ENCODE data around the gene HOXC4.

Gene HOXC4

DNA sequence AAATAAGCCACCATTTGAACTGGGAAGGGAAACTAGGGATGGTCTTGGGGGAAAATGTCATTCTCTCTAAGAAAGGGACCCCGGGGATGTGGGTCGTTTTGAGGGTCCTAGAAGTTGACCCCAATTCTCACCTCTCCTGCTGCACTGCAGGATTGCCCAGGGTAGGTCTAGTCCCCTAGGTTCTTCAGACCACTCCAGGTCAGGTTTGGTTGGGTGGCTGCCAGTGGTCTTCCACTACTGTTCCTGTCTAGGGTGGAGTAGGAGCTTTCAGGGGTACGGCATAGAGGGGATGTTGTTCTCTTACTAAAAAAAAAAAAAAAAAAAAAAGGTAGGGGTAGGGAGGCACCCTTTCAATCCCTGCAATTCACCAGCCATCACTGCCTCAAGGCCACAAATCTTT, 37.6 kb upstream of the HOXC4 start:
- DNase-seq (ENCODE audit: low read depth) = no peak

DNA sequence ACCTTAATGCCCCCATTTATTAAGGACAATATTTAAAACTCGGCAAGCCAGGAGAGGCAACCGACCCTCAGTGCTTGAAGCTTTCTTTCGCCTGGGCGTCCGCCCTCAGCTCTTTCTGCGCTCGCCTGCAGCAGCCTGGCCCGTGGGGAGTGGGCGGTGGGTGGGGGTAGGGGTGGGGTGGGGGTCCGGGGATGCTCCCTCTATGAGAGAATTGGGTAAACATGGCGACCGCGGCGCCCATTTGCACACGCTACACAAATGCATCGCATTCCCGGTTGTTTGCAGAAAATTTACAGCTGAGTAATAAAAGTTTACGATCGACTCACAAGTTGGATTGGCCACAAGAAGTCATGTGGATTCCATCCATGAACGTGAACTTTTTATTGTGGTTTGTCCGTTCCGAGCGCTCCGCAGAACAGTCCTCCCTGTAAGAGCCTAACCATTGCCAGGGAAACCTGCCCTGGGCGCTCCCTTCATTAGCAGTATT, 37.1 kb upstream of the HOXC4 start:
- DNase-seq (ENCODE audit: low read depth) = no peak

DNA sequence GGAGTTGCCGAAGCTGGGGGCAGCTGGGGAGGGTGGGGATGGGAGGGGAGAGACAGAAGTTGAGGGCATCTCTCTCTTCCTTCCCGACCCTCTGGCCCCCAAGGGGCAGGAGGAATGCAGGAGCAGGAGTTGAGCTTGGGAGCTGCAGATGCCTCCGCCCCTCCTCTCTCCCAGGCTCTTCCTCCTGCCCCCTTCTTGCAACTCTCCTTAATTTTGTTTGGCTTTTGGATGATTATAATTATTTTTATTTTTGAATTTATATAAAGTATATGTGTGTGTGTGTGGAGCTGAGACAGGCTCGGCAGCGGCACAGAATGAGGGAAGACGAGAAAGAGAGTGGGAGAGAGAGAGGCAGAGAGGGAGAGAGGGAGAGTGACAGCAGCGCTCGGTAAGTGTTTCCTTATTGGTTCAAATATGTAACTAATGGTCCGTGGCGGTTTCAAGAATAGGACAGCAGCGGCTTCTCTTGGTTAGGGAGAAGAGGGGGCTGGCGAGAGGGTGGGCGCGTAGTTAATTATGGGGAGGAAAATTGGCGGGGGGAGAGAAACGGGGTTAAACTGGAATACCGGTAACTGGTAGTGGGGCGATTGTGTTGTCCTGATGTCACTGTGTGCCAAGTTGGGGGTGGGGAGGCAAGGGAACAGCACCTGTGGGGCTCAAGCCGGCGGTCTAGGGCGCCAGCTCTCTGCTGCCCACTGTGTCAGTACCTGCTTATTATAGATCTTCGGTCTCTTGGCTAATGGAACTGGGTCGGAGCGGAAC, 36.4 kb upstream of the HOXC4 start:
- no peak for DNase-seq (ENCODE audit: low read depth)

DNA sequence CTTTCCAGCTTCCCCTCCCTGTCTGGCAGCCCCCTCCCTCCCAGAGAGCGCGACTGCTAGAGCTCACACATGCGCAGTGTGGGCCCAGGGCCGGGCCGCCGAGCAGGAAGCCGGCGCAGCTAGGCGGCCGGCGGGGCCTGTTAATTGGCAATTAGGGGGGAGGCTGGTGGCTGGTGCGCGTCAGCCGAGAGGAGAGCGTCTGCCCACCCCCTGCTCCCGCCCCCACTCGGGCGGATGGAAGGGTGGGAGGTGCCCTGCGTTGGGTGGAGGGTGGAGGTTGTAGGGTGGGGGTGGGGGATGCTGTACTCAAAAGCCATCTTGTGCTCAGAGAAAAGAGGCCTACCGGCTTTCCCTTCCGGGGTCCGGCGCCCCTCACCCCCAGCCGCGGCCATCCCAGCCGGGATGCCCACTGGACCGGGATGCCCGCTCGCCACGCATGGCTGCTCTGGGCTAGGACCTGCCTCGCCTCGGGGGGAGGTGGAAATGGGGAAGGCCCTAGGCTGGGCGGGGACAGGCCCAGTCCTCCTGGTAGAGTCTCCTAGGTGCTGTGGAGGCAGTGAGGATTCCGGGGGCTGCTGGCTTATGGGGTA, 35.7 kb upstream of the HOXC4 start:
- DNase-seq (ENCODE audit: low read depth) = no peak

DNA sequence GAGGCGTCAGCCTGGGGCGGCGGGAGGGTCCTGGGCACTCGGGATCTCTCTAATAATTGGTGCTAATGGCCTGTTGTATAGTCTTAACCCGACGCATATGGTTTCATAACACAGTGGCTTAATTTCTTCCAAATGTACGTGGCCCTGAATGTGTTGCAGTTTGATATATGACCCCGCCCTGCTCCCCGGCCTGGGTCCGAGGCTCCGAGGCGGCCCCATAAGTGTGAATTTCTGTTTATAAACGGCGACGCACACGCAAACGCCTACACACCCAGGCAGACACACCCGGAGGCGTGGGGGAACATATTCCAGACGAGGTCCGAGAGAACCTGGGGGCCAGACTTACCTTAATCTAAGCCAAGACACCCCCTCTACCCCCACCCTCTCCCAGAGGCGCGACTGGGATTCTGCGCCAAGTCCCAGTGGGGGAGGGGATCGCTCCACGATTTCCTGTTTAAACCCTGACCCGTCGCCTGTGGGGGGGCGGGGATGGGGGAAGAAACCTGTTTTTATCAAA, 35.1 kb upstream of the HOXC4 start:
- no peak for DNase-seq (ENCODE audit: low read depth)

DNA sequence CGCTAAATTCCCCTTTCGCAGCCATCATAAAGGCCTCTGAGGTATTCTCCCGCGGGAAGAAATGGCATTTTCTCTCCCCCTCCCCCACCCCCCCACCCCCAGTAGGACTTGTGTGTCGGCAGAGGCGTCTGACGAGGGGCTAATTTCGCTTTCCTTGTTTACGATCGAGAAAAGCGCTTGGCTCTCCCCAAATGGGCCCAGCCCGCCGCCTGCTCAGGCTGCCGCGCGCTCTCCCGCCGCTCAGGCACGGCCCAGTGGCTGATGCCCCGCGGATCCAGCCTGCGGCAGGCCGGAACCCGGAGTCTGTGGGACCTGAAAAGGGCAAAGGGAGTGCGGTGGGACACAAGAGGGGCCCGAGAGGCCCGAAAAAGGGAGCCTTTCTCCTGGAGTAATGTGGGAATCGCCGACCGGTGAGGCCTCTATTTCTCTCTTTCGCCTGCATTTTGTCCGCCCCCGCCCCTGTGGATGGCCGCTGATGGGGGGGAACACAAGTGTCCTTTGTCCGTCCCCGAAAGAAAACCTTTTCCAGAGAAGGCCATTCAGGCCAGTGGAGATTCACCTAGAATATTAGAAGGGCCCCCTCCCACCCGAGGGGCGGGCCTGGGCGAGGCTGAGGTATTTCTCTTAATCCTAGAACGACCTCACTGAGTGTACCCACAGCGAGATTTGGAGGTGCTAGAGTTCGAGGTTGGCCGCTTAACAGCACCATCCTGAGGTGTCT, 34.4 kb upstream of the HOXC4 start:
- no peak for DNase-seq (ENCODE audit: low read depth)

DNA sequence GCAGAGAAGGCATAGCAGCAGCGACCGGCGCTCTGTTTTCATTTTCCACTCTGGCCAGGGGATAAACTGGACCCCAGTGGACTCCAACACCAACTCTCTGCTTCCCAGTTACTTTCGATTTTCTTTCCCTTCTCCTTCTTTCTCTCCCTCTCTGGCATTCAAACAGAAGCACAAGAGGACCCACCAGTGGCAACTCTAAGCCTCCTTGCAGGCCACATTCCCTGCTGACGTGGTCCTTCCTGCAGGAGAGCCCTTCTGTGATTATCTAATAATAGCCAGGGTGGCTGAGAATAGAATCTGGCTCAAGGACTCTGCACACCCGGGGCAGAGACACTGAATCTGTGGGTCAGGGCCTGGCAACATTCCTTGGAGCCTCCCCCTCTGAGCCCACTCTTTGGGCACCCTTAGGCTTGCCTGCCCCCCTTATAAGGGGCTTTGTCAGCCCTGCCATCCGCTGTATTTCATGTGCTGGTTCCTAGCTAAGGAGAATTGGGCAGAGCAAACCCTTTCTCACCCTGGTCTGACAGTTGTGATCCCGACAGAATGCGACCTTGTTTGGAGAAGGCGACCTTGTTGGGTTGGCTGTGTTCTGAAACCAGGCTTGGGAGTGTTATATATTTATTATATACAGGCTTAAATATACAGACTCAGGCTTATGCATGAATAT, 33.6 kb upstream of the HOXC4 start:
- no peak for DNase-seq (ENCODE audit: low read depth)

DNA sequence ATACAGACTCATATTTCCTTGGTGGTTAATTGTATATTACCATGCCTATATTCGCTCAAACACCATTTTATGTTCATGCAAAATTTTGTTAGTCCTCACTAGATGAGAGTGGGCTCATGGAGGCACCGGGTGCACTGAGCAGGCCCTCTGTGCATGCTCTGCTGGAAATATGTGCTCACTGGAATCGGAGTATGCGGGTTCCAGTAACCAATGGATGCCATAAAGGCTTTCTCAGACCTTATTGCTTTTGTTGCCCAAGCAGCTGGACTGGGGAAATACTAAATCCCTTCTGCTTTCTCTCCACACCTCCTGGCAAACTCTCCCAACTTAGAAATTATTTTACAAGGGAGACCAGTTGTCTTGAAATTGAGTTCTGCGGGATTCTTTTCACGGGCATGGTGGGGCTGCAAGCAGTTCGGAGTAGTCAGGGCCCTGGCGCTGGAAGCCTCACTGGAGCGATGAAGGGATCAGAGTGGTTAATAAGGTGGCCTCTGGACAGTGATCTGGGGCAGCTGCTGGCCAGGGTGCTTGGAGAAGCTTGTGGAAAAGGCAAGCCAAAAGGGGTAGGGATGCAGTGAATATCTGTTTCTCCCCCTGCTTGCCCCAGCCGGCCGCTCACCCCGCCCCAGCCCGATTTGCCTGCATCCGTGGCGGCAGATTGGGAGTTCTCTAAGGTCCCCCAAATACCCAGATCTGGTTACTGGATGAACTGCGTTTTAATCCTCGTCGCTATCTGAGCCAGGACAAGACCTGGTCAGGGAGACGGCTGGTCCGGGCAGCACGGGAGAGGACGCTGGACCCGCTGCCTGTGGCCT, 32.8 kb upstream of the HOXC4 start:
- DNase-seq (ENCODE audit: low read depth) = no peak

DNA sequence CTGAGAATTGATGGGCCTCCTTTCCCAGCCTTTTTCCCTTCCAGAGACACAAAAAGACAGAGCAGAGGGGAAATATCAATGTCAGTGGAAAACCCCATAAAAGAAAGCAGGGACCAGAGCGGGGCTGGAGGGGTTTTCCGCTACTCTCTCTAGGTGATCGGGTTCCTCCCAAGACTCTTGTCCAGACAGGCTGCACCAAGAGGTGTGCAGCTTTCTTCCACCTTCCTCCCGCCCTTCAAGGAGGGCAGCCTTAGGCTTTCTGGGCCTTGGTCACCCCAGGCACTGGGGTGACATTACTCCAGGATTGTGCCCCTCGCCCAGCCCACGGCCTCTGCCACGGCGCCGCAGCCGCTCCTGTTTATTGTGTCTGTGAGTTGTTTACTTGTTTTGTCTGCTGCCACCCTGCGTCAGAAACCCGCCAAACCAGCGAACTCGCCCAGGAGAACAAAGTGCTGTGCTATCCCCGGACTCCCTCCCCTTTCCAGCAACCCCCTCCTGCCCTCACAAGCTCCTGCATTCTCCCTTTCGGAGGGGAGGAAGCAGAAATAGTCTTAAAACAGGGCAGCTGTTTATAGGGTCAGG, 32.1 kb upstream of the HOXC4 start:
- no peak for DNase-seq (ENCODE audit: low read depth)

DNA sequence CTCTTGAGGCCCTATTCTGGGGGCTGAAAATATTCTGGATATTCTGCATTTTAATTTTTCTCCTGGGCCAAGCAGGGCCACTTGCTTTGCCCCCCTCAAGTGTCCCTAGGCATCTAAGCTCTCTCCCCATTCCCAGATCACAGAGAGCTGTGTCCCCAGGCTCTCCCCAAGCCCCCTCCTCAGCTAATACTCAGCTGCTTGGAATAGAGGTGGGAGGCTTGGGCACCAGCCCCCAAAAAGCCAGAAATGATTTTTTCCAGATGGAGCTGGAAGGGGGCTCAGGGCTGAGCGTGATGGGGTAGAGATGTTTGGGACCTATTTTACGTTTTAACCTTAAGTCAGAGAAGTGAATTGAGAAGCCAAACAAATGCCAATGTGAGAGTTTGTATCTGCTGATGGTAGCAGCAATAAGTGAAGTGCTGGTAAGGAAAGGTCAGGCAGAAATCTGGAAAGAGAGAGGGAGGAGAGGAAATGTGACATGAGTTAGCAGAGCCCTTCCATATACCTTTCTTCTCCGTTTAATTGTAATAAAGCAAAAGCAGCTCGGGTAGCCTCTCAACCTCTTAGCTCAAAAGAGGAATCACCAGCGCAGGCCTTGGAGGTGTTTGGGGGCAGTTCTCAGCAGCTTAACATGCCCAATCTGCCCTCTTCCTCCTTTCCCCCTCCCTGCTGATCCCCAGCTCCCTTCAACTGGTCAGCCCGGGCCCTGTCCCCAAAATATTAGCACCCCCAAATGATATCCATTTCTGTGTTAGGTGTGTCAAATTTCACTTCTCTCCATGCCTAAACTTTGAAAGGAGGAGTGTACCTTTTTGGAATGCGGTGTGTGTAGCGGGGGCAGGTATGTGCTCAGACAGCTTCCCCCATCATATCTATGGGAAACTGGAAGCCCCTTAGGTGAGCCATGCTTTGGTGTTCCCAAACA, 30.4 kb upstream of the HOXC4 start:
- DNase-seq (ENCODE audit: low read depth) = no peak

DNA sequence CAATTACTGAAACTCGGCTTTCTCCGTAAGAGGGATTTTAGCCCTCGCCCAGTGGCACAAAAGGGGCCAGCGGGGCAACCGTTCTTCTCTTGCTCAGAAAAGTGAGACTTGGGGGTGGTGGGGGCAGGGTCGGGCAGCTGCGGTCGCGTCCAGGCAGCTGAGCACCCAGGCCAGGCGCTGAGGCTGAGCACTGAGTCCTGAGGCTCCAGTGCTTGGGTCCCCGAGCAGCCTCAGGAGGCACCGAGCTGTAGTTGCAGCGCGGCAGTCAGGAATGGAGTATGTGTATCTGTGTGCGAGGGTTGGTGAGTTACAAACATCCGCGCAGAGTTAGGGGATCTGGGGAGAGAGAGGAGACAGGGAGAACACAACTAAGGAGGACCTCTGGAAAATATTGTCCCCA, 29.5 kb upstream of the HOXC4 start:
- no peak for DNase-seq (ENCODE audit: low read depth)

DNA sequence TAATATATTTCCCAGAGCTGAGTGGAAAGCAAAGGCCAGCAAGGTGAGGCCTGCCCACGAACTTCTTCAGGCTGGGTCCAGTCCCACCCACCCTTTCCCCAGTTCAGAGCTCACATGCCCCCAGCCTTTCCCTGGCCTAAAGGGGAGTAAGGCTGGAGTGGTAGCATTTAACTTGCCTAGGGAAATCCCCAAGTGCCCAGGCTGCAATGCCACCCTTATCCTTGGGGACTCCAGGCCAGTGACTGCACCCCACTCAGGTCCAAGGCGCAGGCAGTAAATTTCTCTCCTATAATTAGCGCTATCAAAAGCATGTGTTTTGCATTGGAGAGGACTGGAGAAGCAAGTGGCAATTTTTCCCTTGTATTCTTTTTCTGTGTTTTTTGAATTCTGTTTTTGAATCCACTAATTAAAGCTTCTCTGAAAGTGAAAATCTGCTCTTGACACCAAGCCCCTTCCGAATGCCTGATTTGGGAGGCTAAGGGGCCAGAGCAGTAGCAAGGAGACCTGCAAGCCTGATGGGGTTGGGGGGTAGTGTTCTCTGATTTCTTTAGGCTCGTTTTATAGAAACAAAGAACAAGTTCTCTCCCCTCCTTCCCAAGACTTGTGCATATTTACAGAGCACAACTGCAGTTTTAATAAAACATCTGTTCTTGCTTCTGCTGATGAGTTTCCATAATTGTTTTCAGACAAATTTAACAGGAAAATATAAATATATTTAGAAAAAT, 28.9 kb upstream of the HOXC4 start:
- no peak for DNase-seq (ENCODE audit: low read depth)

DNA sequence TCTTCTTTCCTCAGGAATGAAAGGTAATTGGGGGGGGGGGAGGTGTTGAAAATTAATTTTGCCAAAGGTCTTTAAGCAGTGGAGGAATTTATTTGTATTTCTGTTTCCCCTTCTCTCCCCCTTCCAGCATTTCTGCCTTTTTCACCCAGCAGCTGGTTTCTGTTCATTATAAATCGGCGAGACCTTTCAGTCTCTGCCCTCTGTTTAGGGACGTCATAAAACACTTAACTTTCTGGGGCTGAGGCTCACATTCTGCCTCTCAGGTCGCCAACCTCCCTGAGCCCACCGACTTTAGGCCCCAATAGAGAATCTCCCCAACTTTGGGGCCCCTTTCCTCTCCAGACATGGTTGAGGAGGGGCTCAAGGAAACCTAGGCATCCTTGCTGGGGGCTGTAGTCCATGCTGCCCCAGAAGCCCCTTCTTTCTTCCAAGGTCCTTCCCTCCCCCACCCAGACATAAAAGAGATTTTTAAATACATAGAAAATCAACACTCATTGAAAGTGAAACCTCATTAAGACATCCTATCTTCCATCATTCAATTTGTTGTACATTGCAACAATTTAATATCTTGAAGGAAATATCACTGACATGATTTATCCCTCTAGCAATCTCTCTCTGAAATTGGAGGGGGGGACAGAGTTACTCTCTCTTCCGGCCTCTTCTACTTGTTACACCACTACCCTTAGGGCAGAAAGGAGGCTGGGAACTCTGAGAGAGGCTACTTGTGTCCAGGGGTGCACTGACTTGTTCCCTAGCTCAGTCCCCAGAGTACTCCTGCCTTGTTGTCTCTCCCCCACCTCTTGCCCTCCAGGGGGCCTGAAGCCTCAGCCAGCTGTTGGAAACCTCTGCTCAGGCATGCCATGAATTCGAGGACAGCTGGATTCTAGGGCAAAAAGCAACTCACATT, 27.9 kb upstream of the HOXC4 start:
- DNase-seq (ENCODE audit: low read depth) = no peak

DNA sequence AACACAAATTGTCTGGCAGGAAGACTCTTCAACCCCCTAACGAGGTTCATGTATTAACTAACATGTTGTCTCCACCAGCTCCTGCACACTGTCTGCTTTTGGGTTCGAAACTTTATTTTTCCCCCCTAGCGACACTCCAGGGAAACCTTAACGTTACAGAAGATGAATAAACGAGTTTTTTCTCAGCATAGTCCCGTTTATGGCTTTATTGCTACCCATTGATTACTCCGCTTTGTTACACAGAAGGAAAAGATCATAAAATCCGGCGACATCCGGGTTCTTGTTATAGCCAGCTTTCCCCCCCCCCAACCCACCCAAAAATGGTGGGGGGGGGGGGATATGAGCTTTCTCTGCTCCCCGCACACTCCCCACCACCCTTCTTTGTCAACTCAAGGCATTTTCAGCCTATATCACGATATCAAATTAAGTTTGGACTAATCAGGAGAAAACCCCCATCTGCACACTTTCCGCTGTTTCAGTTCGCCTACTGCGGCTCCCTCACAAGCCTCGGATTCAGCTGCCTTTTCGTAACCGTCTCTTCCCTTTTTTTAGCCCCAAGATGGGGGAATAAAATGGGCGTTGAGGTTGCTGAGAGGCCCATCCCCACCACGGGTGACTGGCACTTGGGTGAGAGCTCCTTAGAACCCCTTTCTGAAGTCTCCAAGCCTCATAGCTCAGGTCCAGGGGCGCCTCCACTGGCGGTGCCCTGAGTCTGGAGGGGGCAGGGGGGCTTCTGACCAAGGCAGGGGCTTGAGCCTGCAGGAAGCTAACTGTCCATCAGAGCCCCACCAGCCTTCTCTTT, 26.8 kb upstream of the HOXC4 start:
- no peak for DNase-seq (ENCODE audit: low read depth)

DNA sequence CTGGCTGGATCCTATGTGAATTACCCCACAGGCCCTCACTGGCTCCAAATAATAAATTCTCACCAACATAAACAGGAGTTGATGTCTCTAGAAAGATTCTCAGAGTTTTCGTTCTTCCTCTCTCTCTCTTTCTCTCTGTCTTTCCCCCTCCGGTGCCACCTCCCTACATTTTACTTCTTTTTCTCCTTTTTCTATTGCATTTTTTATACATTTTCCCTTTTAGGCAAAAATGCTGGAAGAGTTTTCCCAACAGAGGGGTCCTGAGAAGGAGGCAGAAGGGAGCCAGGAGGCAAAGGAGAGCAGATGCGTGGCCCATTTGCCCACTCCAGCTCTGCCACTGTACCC, 26.2 kb upstream of the HOXC4 start:
- DNase-seq (ENCODE audit: low read depth) = no peak

DNA sequence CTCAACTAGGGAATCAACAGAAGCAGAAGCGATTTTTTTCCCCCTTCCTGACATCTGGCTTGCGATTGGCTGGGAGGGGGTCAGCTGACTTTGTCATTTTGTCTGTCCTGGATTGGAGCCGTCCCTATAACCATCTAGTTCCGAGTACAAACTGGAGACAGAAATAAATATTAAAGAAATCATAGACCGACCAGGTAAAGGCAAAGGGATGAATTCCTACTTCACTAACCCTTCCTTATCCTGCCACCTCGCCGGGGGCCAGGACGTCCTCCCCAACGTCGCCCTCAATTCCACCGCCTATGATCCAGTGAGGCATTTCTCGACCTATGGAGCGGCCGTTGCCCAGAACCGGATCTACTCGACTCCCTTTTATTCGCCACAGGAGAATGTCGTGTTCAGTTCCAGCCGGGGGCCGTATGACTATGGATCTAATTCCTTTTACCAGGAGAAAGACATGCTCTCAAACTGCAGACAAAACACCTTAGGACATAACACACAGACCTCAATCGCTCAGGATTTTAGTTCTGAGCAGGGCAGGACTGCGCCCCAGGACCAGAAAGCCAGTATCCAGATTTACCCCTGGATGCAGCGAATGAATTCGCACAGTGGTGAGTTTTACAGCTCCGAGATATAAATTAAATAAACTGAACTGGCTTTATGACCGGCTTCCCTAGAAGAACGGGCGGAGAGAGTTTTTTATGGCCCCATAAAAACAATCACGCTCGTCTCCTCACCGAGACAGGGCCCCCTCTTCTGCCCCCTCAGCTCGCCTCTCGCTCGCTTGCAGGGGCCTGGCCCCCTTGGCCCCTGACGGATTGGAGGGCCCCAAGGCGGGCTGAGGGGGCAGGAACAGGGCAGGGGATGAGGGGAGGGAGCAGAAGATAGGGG, 25.1 kb upstream of the HOXC4 start, which contains the start of gene HOXC6:
Gene HOXC6 (plus strand): TSS at position 127 of the 888 bp plus-strand sequence. CDS start 82 bp downstream, at position 209.
- DNase-seq (ENCODE audit: low read depth) = no peak

Measured in fibroblast of the conjunctiva (primary cell).